GM12872 (cell line): ENCODE data around the gene PRKCE.

Source experiments
- TF ChIP-seq, protein P1 (sequence below): IDR thresholded peaks from 3 replicates; pipeline ENCODE4 v1.5.1; 2011; ENCODE audit warnings: low read depth, mild to moderate bottlenecking, low read length, moderate library complexity; ENCODE audit not compliant: insufficient read depth

The PRKCE gene

DNA sequence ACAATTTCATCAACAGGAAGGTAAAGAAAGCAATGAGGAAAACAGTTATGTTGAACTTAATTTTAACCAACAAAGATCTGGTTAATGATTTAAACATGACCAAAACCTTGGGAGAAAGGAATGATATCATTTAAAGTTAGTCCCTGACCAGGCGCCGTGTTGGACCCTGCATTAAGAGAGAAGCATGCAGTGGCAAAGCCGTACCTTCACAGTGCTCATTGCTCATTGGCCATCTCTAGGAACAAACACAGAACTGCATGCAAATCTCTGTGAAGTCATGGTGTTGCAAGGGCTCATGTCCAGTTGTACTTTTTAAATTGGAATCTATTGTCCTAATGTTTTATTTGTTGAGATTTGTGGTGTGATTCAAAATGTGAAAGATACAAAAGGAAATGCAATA is 28.4 kb upstream of the PRKCE start:
- TF ChIP-seq, protein P1, sequence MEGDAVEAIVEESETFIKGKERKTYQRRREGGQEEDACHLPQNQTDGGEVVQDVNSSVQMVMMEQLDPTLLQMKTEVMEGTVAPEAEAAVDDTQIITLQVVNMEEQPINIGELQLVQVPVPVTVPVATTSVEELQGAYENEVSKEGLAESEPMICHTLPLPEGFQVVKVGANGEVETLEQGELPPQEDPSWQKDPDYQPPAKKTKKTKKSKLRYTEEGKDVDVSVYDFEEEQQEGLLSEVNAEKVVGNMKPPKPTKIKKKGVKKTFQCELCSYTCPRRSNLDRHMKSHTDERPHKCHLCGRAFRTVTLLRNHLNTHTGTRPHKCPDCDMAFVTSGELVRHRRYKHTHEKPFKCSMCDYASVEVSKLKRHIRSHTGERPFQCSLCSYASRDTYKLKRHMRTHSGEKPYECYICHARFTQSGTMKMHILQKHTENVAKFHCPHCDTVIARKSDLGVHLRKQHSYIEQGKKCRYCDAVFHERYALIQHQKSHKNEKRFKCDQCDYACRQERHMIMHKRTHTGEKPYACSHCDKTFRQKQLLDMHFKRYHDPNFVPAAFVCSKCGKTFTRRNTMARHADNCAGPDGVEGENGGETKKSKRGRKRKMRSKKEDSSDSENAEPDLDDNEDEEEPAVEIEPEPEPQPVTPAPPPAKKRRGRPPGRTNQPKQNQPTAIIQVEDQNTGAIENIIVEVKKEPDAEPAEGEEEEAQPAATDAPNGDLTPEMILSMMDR: no peak

DNA sequence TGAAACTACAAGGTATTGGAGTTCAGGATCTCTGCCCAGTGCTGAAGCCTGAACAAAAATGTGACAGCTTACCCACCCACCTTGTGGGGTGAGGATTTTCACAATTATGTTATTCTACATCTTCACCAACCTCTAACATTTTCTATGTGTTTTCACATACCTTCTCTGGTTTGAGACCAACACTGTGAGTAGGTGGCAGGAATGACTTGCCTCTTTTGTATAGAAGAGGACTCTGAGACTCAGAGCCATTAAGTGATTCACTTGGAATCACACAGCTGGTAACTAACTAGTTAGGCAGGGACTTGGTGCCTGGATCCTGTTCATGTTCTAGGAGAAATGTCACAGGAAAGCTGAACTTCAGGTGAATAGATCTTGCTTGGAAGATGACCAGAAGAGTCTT is 25.7 kb upstream of the PRKCE start:
- TF ChIP-seq, protein P1: no peak

DNA sequence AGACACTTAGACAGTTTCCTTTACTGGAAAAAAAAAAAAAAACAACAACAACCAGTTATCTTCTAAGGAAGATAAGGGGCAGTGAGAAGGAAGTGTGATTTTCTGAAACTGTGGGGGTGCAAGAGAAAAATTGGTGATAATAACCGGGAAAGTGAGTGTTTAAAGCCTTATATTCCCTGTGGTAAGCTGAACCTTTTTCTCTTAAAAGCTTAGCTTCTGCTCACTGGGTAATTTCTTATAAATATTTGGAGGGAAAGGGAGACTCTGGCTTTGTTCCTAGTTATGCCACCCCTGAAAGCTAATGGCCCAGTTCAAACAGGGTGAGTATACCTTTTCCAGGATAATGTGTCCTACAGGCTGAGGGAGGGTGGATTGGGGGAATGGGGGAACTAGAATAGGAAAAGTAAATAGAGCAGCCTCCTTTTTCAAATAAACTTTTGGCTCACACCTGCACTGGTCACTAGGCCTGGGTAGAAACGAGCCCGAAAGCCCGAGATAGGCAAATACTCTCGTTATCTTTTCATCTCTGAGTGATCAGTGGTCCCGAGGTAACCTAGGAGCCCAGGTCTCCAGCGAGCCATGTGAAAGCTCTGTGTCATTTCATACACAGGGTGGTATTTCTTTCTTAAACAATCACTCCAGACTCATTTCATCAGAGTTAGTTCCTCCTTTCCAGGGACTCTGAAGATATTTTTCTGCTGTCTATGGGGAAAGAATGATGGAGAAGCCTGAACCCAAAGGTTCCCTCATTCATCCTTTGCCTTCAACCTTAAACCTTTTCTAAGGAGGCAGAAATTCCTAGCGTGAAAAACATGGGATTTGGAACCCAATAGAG is 24.9 kb upstream of the PRKCE start:
- TF ChIP-seq, protein P1: no peak

DNA sequence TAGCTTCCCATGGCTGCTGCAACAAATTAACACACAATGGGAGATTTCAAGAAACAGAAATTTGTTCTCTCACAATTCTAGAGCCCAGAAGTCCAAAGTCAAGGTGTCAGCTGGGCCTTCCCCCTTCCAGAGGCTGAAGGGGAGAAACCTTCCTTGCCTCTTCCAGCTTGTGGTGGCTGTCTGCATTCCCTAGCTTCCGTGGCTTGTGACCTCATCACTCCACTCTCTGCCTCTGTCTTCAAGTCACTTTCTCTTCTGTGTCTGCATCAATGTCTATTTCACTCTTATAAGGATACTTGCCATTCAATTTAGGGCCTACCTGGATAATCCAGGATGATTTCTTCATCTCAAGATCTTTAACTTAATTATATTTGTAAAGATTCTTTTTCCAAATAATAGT is 23.6 kb upstream of the PRKCE start:
- TF ChIP-seq, protein P1: no peak

DNA sequence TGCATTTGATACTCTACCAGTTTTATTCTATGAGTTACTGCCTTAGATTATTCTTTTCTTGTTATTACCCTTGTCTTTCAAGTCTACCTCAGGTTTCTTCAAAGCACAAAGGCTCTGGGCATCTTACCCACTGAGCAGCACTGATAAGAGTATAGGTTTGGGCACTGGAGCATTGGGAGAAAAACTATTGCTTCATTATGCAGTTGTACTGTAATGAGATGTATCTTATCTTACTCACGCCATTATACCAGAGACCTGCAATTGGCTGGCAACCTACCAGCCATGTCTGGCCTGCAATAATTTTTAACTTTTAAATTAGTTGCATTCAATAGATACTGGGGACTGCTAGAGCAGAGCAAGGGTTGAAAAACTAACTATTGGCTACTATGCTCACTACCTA is 21.5 kb upstream of the PRKCE start:
- TF ChIP-seq, protein P1: no peak

DNA sequence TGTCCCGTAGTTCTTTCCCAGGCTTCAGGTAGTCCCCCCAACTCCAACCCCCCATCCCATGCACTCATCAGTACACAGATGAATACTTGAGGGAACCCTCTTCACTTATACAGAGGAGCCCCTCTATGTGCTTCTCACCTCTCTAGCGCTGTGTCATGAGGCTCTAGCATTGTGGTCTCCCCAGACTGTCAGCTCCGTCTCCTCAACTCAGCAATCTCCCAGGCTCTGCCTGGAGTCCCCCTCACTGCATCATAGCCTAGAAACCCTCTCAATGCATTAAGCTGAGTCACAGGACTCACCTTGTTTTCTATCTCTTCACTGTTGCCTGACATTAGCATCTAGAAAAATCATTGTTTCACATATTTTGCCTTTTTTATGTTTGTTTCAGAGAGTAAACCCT is 20.2 kb upstream of the PRKCE start:
- TF ChIP-seq, protein P1: no peak

DNA sequence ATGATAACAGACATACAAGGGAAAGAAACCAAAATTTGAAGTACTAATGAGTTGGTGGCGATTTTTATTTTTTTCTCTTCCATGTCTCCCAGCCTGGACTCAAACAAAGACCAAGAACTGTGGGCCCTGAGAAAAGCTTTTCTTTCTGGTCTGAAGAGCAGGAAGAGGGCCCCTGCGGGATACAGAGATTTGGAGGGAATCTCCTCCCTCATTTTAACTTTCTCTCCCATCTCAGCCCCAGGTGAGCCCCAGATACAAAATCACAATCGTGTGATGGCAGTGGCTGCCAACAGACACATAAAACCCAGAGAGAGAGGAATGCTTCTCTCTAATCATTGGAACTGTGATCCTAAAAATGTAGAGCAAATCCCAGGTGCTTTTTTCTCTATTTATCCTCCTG is 19.5 kb upstream of the PRKCE start:
- TF ChIP-seq, protein P1: no peak

DNA sequence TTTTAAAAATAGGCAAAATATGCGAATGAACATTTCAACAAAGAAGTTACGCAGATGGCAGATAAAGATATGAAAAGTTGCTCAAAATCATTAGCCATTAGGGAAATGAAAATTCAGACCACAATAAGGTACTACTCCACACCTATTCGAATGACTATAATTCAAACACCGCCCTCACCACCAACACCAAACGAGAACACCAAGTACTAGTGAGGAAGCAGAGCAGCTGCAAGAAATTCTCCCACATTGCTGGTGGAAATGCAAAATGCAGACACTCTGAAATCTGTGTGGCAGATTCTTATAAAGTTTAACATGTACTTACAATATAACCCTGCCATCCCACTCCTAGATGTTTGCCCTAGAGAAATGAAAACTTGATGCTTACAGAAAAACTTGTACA is 17.3 kb upstream of the PRKCE start:
- TF ChIP-seq, protein P1: no peak
